Neural progenitor cell (in vitro differentiated cells): ENCODE results near the gene FAM50A. TPM values are rescaled to one million over a fixed set of nuclear protein-coding genes. Genes with fewer than 3 reads are reported as not detected.

Experiments
- DNase-seq: peaks from one replicate; pipeline ENCODE4 v3.0.0-alpha.2; 2016; ENCODE audit warnings: low spot score
- H2AFZ ChIP-seq: fragments of 200-600 bp; sonication (generic); replicated peaks from 2 replicates; pipeline ENCODE4 v1.6.1; 2016; ENCODE audit warnings: antibody characterized with exemption
- H3F3A ChIP-seq: fragments of 200-600 bp; sonication (generic); 2 replicates; pipeline ENCODE4 v1.6.1; 2016; ENCODE audit warnings: antibody characterized with exemption, low read depth
- H3K27ac ChIP-seq: fragments of 200-600 bp; sonication (generic); 2 replicates; pipeline ENCODE4 v1.5.1; 2016; ENCODE audit warnings: mild to moderate bottlenecking
- H3K27me3 ChIP-seq: fragments of 200-600 bp; sonication (generic); 2 replicates; pipeline ENCODE4 v1.6.1; 2016; ENCODE audit warnings: mild to moderate bottlenecking, moderate library complexity
- H3K36me3 ChIP-seq: fragments of 200-600 bp; sonication (generic); 2 replicates; pipeline ENCODE4 v1.5.1; 2016
- H3K4me1 ChIP-seq: fragments of 200-600 bp; sonication (generic); 2 replicates; pipeline ENCODE4 v1.6.1; 2016; ENCODE audit warnings: mixed run types
- H3K4me2 ChIP-seq: fragments of 200-600 bp; sonication (generic); 2 replicates; pipeline ENCODE4 v1.6.1; 2016
- H3K4me3 ChIP-seq: fragments of 200-600 bp; sonication (generic); 2 replicates; pipeline ENCODE4 v1.5.1; 2016
- H3K79me2 ChIP-seq: fragments of 200-600 bp; sonication (generic); 2 replicates; pipeline ENCODE4 v1.6.1; 2016; ENCODE audit warnings: low read depth
- H3K9ac ChIP-seq: fragments of 200-600 bp; sonication (generic); 2 replicates; pipeline ENCODE4 v1.6.1; 2016
- H3K9me3 ChIP-seq: fragments of 200-600 bp; sonication (generic); 2 replicates; pipeline ENCODE4 v1.5.1; 2016; ENCODE audit warnings: low read depth
- H4K20me1 ChIP-seq: fragments of 200-600 bp; sonication (generic); 2 replicates; pipeline ENCODE4 v1.6.1; 2016; ENCODE audit warnings: low read depth
- H3K27ac Mint-ChIP-seq: 3 replicates; pipeline ENCODE4 v1.8.0; 2021; ENCODE audit warnings: mixed read lengths
- H3K27me3 Mint-ChIP-seq: 2 replicates; pipeline ENCODE4 v1.8.0; 2022; ENCODE audit warnings: low read depth, mild to moderate bottlenecking, inconsistent platforms, moderate library complexity, mixed read lengths; ENCODE audit not compliant: insufficient read depth
- H3K36me3 Mint-ChIP-seq: 3 replicates; pipeline ENCODE4 v1.8.0; 2021; ENCODE audit warnings: mixed read lengths
- H3K4me1 Mint-ChIP-seq: 3 replicates; pipeline ENCODE4 v1.8.0; 2021; ENCODE audit warnings: mixed read lengths
- H3K4me3 Mint-ChIP-seq: 3 replicates; pipeline ENCODE4 v1.8.0; 2021; ENCODE audit warnings: mild to moderate bottlenecking, moderate library complexity, mixed read lengths
- H3K9me3 Mint-ChIP-seq: 3 replicates; pipeline ENCODE4 v1.8.0; 2020; ENCODE audit warnings: mixed read lengths
- EZH2 ChIP-seq: fragments of 200-600 bp; sonication (generic); IDR thresholded peaks from 2 replicates; pipeline ENCODE4 v1.6.1; 2017; ENCODE audit warnings: antibody characterized with exemption, mild to moderate bottlenecking, moderate library complexity
- EZH2phosphoT487 ChIP-seq: fragments of 200-600 bp; sonication (generic); IDR thresholded peaks from 2 replicates; pipeline ENCODE4 v1.6.1; 2017; ENCODE audit warnings: antibody characterized with exemption
- total RNA-seq: library from RNA; depleted of rRNA; stranded (reverse); fragments of >200 nt; gene quantifications from 2 replicates; pipeline ENCODE4 v1.2.3, GENCODE V29; 2015; ENCODE audit warnings: low replicate concordance
- TF ChIP-seq, protein P1 (sequence below): fragments of 200-600 bp; sonication (generic); IDR thresholded peaks from 2 replicates; pipeline ENCODE4 v1.5.1; 2017; ENCODE audit warnings: antibody characterized with exemption, mild to moderate bottlenecking

Gene FAM50A
- total RNA-seq, 1 donor from 2014 or later = 30.4 TPM

- H3K9me3 Mint-ChIP-seq = peaks cover 29% of the 10 kb centered on the region
- TF ChIP-seq EZH2 (no peak), EZH2phosphoT487 (no peak)
- TF ChIP-seq, protein P1, sequence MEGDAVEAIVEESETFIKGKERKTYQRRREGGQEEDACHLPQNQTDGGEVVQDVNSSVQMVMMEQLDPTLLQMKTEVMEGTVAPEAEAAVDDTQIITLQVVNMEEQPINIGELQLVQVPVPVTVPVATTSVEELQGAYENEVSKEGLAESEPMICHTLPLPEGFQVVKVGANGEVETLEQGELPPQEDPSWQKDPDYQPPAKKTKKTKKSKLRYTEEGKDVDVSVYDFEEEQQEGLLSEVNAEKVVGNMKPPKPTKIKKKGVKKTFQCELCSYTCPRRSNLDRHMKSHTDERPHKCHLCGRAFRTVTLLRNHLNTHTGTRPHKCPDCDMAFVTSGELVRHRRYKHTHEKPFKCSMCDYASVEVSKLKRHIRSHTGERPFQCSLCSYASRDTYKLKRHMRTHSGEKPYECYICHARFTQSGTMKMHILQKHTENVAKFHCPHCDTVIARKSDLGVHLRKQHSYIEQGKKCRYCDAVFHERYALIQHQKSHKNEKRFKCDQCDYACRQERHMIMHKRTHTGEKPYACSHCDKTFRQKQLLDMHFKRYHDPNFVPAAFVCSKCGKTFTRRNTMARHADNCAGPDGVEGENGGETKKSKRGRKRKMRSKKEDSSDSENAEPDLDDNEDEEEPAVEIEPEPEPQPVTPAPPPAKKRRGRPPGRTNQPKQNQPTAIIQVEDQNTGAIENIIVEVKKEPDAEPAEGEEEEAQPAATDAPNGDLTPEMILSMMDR = no peak
- Histone ChIP-seq H3K27ac (peak within 1 kb of the TSS; percentile 98), H3K4me2 (peak within 1 kb of the TSS; percentile 86), H3K27me3 (no peaks in the 10 kb centered on the region), H3F3A (peaks cover 8% of the 10 kb centered on the region), H3K79me2 (peaks cover 36% of the 10 kb centered on the region), H4K20me1 (peaks cover 33% of the 10 kb centered on the region), H3K9ac (peak within 1 kb of the TSS; percentile 75), H3K9me3 (no peaks in the 10 kb centered on the region), H3K36me3 (no peaks in the 10 kb centered on the region), H3K4me1 (no peaks in the 10 kb centered on the region), H2AFZ (no peak within 1 kb of the TSS), H3K4me3 (peak within 1 kb of the TSS; percentile 71)
- peaks cover 10% of the 10 kb centered on the region for H3K4me1 Mint-ChIP-seq
- H3K36me3 Mint-ChIP-seq = peaks cover 6% of the 10 kb centered on the region
- peak within 1 kb of the TSS; percentile 92 for H3K4me3 Mint-ChIP-seq
- DNase-seq = peak; percentile 69
- peak within 1 kb of the TSS; percentile 99 for H3K27ac Mint-ChIP-seq
- H3K27me3 Mint-ChIP-seq = peaks cover 16% of the 10 kb centered on the region
Measured at GRCh38 chrX:154436983-154437752, 6.8 kb upstream of the FAM50A start, which contains the start of gene GDI1. GDI1 (plus strand) TSS chrX:154437154; CDS start chrX:154437255, 101 bp downstream.

DNA sequence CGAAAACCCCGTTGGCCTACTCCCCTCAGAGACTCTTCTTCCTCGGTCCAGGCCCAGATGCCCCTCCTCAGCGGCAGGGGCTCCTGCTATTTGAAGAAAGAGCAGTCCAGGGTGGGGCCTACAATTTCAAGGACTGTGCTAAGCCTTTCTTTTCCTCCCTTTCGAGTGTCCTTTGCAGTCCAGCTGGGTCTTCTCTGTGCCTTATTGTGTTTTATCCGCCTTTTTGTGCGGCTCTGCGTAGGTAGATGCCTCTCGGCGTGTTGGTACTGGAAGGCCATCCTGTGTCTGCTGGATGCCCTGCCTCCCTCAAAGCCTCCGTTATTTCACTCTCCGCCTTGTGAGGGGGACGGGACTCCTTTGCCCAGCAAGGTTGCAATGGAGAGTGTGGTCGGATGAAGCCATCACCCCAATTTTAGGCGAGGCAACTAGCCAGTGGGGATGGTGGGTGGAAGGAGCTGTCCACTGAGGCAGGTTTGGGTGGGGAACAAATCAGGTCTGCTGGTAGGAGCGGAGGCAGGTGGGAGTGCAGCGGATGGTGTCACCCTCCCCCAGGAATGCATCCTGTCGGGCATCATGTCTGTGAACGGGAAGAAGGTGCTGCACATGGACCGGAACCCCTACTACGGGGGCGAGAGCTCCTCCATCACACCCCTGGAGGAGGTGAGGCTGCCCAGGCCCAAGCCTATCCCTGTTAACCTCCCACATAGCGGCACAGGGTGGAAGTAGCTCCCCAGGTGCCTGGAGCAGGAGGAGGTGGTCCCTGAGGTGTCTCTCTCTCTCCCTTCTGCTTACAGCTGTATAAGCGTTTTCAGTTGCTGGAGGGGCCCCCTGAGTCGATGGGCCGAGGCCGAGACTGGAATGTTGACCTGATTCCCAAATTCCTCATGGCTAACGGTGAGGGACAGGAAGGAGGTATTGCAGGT lies 5.7 kb upstream of the FAM50A start:
- TF ChIP-seq EZH2phosphoT487 = no peak
- TF ChIP-seq, protein P1 = no peak
- TF ChIP-seq EZH2 = no peak
- peaks cover 36% of the 10 kb centered on the region for H3K79me2 ChIP-seq
- Mint-ChIP-seq H3K36me3 (peaks cover 6% of the 10 kb centered on the region), H3K4me3 (peak overlapping the region; percentile 92), H3K27me3 (peaks cover 16% of the 10 kb centered on the region), H3K4me1 (peaks cover 12% of the 10 kb centered on the region), H3K9me3 (peaks cover 27% of the 10 kb centered on the region), H3K27ac (peak overlapping the region; percentile 99)
- H3K36me3 ChIP-seq = no peaks in the 10 kb centered on the region
- H3K4me1 ChIP-seq = no peaks in the 10 kb centered on the region
- DNase-seq = no peak
- H3F3A ChIP-seq = peaks cover 15% of the 10 kb centered on the region
- peak overlapping the region; percentile 71 for H3K4me3 ChIP-seq
- no peaks in the 10 kb centered on the region for H3K9me3 ChIP-seq
- peaks cover 39% of the 10 kb centered on the region for H4K20me1 ChIP-seq
- no peaks in the 10 kb centered on the region for H3K27me3 ChIP-seq
- no peak overlapping the region for H3K27ac ChIP-seq
- no peak overlapping the region for H3K9ac ChIP-seq
- H3K4me2 ChIP-seq = peak overlapping the region; percentile 86
- H2AFZ ChIP-seq = no peak overlapping the region

- Mint-ChIP-seq H3K9me3 (peaks cover 26% of the 10 kb centered on the region), H3K4me1 (peaks cover 16% of the 10 kb centered on the region), H3K27me3 (peaks cover 16% of the 10 kb centered on the region), H3K4me3 (no peak overlapping the region), H3K36me3 (peaks cover 6% of the 10 kb centered on the region), H3K27ac (no peak overlapping the region)
- Histone ChIP-seq H3F3A (peaks cover 19% of the 10 kb centered on the region), H3K4me3 (no peak overlapping the region), H3K9me3 (no peaks in the 10 kb centered on the region), H3K36me3 (no peaks in the 10 kb centered on the region), H3K4me2 (no peak overlapping the region), H2AFZ (no peak overlapping the region), H3K4me1 (no peaks in the 10 kb centered on the region), H3K9ac (no peak overlapping the region), H3K27me3 (no peaks in the 10 kb centered on the region), H3K27ac (no peak overlapping the region), H3K79me2 (peaks cover 41% of the 10 kb centered on the region), H4K20me1 (peaks cover 46% of the 10 kb centered on the region)
- TF ChIP-seq EZH2 = no peak
- DNase-seq = no peak
Measured at GRCh38 chrX:154439841-154440240, 4.1 kb upstream of the FAM50A start.
